Cardiac septum (tissue), 1 donor: ENCODE data around the gene DIP2C. TPM values are rescaled to one million over a fixed set of nuclear protein-coding genes. Genes with fewer than 3 reads are reported as not detected.
"Not testable (repeated sequence)": the region's sequence is repeated elsewhere in the genome, so short reads cannot be mapped to it uniquely, and the experiment has no call there.

Source experiments
- DNase-seq: peaks from one replicate; pipeline ENCODE4 v3.0.0-alpha.2; 2020; ENCODE audit warnings: low spot score
- intact Hi-C: fragments of 100-400 bp; cut with DNase I; formaldehyde crosslinking; loops from one replicate; pipeline ENCODE4 v1.14.0; 2022
- total RNA-seq: library from RNA; stranded (reverse); fragmentation: NEBNext Ultra II Directional; extraction: Animal tissue kit (Norgen Biotek cat#: 25700); gene quantifications from one replicate; pipeline ENCODE4 v1.2.1, GENCODE V29; 2021
- donor health status: DM: no; HTN: no; CAD: no.

Gene DIP2C
- total RNA-seq, 1 donor from 2014 or later, result 28.8 TPM

- intact Hi-C loops, result no loop called here
- peak; percentile 74 for DNase-seq
Observed at GRCh38 chr10:490256-490655, 199.2 kb downstream of the DIP2C start.

- intact Hi-C loops, result no loop called here
- peak; percentile 70 for DNase-seq
Observed at GRCh38 chr10:489330-489729, 200.1 kb downstream of the DIP2C start.

- peak; percentile 38 for DNase-seq
- intact Hi-C loops, result no loop called here
Observed at GRCh38 chr10:488933-489215, 200.6 kb downstream of the DIP2C start.

- peak; percentile 51 for DNase-seq
- intact Hi-C loops, result no loop called here
Observed at GRCh38 chr10:488081-488932, 201.2 kb downstream of the DIP2C start.

- intact Hi-C loops, result no loop called here
- DNase-seq, result peak; percentile 43
Observed at GRCh38 chr10:486666-487322, 202.7 kb downstream of the DIP2C start.

GRCh38 chr10:486206-486605, 203.3 kb downstream of the DIP2C start:
- DNase-seq, result peak; percentile 24
- intact Hi-C loops, result no loop called here

- intact Hi-C loops, result no loop called here
- no peak for DNase-seq
Observed at GRCh38 chr10:485776-486175, 203.7 kb downstream of the DIP2C start.

- peak; percentile 71 for DNase-seq
- intact Hi-C loops, result no loop called here
Observed at GRCh38 chr10:484925-485661, 204.4 kb downstream of the DIP2C start.

GRCh38 chr10:484441-484924, 205.0 kb downstream of the DIP2C start:
- intact Hi-C loops, result no loop called here
- DNase-seq, result peak; percentile 74

GRCh38 chr10:483261-483660, 206.2 kb downstream of the DIP2C start:
- DNase-seq, result peak; percentile 76
- intact Hi-C loops, result no loop called here

GRCh38 chr10:482848-483247, 206.6 kb downstream of the DIP2C start:
- no peak for DNase-seq
- intact Hi-C loops, result no loop called here

- DNase-seq, result peak; percentile 41
- intact Hi-C loops, result no loop called here
Observed at GRCh38 chr10:482051-482501, 207.4 kb downstream of the DIP2C start.

GRCh38 chr10:481628-482027, 207.8 kb downstream of the DIP2C start:
- intact Hi-C loops, result no loop called here
- DNase-seq, result peak; percentile 68

- peak; percentile 74 for DNase-seq
- intact Hi-C loops, result no loop called here
Observed at GRCh38 chr10:480928-481552, 208.4 kb downstream of the DIP2C start.

GRCh38 chr10:480498-480927, 209.0 kb downstream of the DIP2C start:
- DNase-seq, result peak; percentile 71
- intact Hi-C loops, result no loop called here

GRCh38 chr10:479706-480497, 209.6 kb downstream of the DIP2C start:
- intact Hi-C loops, result not testable (repeated sequence)
- DNase-seq, result peak; percentile 71

- intact Hi-C loops, result no loop called here
- no peak for DNase-seq
Observed at GRCh38 chr10:478471-479245, 210.8 kb downstream of the DIP2C start.

- no peak for DNase-seq
- intact Hi-C loops, result no loop called here
Observed at GRCh38 chr10:477620-478019, 211.8 kb downstream of the DIP2C start.
